ENCODE data around the gene PLAC8L1.

- TF ChIP-seq CTCF (conservative IDR thresholded peaks at IDR 0.05; ENCODE audit: low read depth, low read length) (no peak), POLR2A (IDR thresholded peaks at IDR 0.05; ENCODE audit: low read depth, low read length) (no peak), MXI1 (IDR thresholded peaks at IDR 0.05; ENCODE audit: borderline replicate concordance, low read depth, low read length) (no peak), RAD21 (IDR thresholded peaks at IDR 0.05; ENCODE audit: low read length) (no peak), MAZ (IDR thresholded peaks at IDR 0.05; ENCODE audit: borderline replicate concordance, low read depth, low read length) (no peak), BHLHE40 (IDR thresholded peaks at IDR 0.05; ENCODE audit: low read depth, low read length) (no peak)
Observed at GRCh38 chr5:146034605-146035004, 70.8 kb downstream of the PLAC8L1 start.

Measured in IMR-90 (cell line).